ENCODE results near the gene FTO.

Gene FTO

DNA sequence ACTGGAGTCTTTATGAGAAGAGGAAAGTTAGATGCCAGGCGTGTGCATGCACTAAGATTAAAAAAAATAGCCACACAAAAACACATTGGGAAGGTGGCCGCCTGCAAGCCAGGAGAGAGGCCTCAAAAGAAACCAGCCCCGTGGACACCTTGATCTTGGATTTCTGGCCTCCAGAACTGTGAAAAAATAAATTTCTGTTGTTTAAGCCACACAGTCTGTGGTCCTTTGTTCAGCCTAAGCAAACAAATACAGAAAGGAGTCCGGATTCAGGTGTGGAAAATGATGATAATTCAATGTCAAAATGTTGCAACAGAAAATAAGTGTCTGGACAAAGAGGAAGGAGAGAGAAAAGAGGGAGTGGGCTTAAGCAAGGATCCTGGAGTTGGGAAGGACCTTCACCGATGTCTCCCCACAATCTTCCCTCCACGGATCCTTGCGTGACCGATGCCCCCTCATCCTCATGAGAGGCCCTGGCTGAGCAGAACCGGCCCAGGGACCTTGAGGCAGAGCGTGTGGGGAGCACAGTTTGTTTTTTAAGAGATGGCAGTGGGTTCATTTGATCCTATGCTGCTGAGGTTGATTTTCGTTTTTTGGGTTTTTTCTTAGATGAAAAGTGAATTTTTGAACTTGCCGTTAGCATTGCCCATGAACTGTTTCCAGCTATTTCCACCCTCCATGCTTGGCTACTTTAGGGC lies 449.4 kb downstream of the FTO start:
- no peak overlapping the region for H3K4me3 ChIP-seq (ENCODE audit: low read depth, low read length)
- no peak for TF ChIP-seq CTCF (IDR thresholded peaks at IDR 0.05; ENCODE audit: low read depth, low read length, missing control alignments)

GRCh38 chr16:54156349-54156748 lies 452.4 kb downstream of the FTO start:
- DNase-seq (ENCODE audit: low read depth) = no peak
- no peak for TF ChIP-seq CTCF (IDR thresholded peaks at IDR 0.05; ENCODE audit: low read depth, low read length, missing control alignments)
- H3K4me3 ChIP-seq (ENCODE audit: low read depth, low read length) = no peak overlapping the region

More for the DNA sequence above, 449.4 kb downstream of the FTO start:
- no peak for DNase-seq (ENCODE audit: low read depth)

- no peak overlapping the region for H3K4me3 ChIP-seq (ENCODE audit: low read depth, low read length)
- no peak for DNase-seq (ENCODE audit: low read depth)
- TF ChIP-seq CTCF (IDR thresholded peaks at IDR 0.05; ENCODE audit: low read depth, low read length, missing control alignments) = no peak
Measured at GRCh38 chr16:54158986-54159385, 455.0 kb downstream of the FTO start.

DNA sequence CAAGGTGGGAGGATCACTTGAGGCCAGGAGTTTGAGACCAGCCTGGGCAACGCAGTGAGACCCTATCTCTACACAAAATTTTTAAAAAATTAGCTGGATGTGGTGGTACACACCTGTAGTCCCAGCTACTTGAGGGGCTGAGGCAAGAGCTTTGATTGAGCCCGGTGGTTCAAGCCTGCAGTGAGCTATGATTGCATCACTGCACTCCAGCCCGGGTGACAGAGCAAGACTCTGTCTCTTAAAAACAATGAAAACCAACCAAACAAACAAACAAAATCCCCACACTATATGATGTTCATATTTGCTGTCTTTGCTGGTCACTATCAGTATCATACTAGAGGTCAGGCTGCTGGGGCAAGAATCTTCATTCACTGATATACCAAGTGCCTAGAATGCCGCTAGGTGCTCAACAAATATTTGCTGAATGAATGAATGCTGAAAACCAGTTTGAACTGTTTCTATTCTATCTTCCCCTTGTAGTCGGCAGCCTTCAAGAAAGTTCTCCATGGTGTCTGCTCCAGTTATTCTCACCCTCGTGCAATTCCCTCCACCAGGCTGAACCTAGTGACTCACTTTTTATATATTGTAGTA lies 455.6 kb downstream of the FTO start:
- no peak for TF ChIP-seq CTCF (IDR thresholded peaks at IDR 0.05; ENCODE audit: low read depth, low read length, missing control alignments)
- no peak for DNase-seq (ENCODE audit: low read depth)
- no peak overlapping the region for H3K4me3 ChIP-seq (ENCODE audit: low read depth, low read length)

DNA sequence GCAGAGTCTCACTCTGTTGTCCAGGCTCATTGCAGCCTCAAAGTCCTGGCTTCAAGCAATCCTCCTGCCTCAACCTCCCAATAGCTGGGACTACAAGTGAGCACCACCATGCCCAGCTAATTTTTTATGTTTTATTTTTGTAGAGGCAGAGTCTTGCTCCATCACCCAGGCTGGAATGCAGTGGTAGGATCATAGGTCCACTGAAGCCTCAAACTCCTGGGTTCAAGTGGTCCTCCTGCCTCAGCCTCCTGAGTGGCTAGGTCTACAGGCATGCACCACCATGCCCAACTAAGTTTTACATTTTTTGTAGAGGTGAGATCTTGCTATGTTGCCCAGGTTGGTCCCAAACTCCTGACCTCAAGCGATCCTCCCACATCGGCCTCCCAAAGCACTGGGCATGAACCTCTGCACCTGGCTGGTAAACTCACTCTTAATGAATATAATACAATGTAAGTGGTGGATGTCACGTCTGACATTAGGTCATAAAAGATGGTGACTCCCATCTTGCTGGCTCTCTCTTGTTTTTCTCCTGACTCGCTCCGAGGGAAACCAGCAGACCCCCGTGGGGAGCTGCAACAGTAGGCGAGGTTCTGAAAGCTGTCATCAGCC lies 456.4 kb downstream of the FTO start:
- no peak for TF ChIP-seq CTCF (IDR thresholded peaks at IDR 0.05; ENCODE audit: low read depth, low read length, missing control alignments)
- H3K4me3 ChIP-seq (ENCODE audit: low read depth, low read length) = no peak overlapping the region
- DNase-seq (ENCODE audit: low read depth) = no peak

GRCh38 chr16:54160939-54161897 lies 457.3 kb downstream of the FTO start:
- DNase-seq (ENCODE audit: low read depth) = no peak
- no peak for TF ChIP-seq CTCF (IDR thresholded peaks at IDR 0.05; ENCODE audit: low read depth, low read length, missing control alignments)

More at GRCh38 chr16:54160939-54161897, 457.3 kb downstream of the FTO start:
- H3K4me3 ChIP-seq (ENCODE audit: low read depth, low read length) = no peak overlapping the region
